ENCODE results near the gene GPR12. TPM values are rescaled to one million over a fixed set of nuclear protein-coding genes. Genes with fewer than 3 reads are reported as not detected.

The GPR12 gene
- total and polyA plus RNA-seq, 2 experiments from 2014 or later: not detected

DNA sequence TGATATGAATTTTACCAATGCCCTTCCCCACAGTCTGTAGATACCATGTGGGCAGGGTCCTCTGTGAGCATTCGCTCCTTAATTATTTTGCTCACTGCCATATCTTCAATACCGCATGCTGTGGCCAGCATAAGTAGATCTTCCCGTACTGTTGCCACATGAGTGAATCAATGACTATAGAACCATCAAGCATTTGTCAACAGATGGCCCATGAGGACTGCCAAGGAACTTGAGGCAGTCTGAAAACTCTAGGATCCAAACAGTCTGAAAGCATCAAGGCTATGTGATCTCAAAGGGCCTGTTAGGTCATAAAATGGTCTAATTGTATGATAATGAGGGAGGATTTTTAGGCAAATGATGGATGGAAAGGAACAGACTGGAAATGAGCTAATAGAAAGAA is 27.4 kb upstream of the GPR12 start:
- 88% methylated on average over 3 of the region's 3 CpGs for WGBS (ENCODE audit: low lambda C conversion rate, missing lambda C conversion rate)
- H2AFZ ChIP-seq: no peak overlapping the region

DNA sequence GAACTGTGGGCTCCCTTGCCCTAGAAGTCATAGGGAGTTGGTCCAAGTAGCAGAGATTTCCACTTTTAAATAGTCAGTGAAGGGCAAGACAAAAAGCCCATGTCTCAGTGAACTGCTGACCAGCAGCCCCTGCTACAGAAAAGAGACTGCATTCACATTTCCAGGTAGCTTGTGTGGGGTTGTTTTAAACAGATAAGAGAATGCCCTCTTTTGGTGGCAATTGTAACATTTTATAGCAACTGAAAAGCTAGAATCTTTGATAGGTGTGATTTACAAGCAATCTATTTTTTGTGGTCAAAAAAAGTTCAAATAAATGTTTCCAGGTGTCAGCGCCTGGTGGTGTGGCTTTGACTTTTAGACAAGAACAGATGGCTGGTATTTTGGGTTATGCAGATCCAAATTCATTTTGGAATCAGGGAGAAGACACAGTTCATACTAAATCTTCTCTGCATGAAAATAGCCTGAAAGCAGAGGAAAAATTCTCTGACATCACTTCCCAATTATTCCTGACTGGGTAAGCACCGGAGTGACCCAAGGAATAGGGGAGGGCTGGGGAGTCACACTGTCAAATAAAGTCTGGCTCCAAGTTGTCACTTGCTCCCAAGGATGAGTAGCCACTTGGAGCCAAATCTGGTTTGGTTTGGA is 26.2 kb upstream of the GPR12 start:
- Histone ChIP-seq H3K36me3 (replicated peaks; ENCODE audit: insufficient read depth, low read depth) (no peaks in the 10 kb centered on the region), H3K4me3 (no peak overlapping the region), H3K27ac (no peak overlapping the region), H3K27me3 (peaks cover 57% of the 10 kb centered on the region), H3K4me1 (ENCODE audit: insufficient read depth) (no peaks in the 10 kb centered on the region), H3K9me2 (replicated peaks; ENCODE audit: insufficient read depth) (no peaks in the 10 kb centered on the region), H4K20me1 (ENCODE audit: insufficient read depth, poor library complexity, severe bottlenecking) (no peaks in the 10 kb centered on the region), H2AFZ (no peak overlapping the region), H3K4me2 (no peak overlapping the region), H3K79me2 (no peaks in the 10 kb centered on the region), H3K9me3 (ENCODE audit: low read depth) (no peaks in the 10 kb centered on the region)
- TF ChIP-seq EZH2 (IDR thresholded peaks at IDR 0.05; ENCODE audit: borderline replicate concordance) (no peak), EZH2phosphoT487 (IDR thresholded peaks at IDR 0.05; ENCODE audit: low read depth, severe bottlenecking, unreplicated experiment) (no peak)
- TF ChIP-seq, protein P1, sequence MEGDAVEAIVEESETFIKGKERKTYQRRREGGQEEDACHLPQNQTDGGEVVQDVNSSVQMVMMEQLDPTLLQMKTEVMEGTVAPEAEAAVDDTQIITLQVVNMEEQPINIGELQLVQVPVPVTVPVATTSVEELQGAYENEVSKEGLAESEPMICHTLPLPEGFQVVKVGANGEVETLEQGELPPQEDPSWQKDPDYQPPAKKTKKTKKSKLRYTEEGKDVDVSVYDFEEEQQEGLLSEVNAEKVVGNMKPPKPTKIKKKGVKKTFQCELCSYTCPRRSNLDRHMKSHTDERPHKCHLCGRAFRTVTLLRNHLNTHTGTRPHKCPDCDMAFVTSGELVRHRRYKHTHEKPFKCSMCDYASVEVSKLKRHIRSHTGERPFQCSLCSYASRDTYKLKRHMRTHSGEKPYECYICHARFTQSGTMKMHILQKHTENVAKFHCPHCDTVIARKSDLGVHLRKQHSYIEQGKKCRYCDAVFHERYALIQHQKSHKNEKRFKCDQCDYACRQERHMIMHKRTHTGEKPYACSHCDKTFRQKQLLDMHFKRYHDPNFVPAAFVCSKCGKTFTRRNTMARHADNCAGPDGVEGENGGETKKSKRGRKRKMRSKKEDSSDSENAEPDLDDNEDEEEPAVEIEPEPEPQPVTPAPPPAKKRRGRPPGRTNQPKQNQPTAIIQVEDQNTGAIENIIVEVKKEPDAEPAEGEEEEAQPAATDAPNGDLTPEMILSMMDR (IDR thresholded peaks at IDR 0.05; ENCODE audit: poor library complexity): no peak
- DNase-seq (ENCODE audit: low spot score): no peak
- WGBS (ENCODE audit: low lambda C conversion rate, missing lambda C conversion rate): 93% methylated on average over 2 of the region's 2 CpGs

More for the DNA sequence above, 27.4 kb upstream of the GPR12 start:
- TF ChIP-seq EZH2 (IDR thresholded peaks at IDR 0.05; ENCODE audit: borderline replicate concordance) (no peak), EZH2phosphoT487 (IDR thresholded peaks at IDR 0.05; ENCODE audit: low read depth, severe bottlenecking, unreplicated experiment) (no peak)
- TF ChIP-seq, protein P1 (IDR thresholded peaks at IDR 0.05; ENCODE audit: poor library complexity): no peak
- Histone ChIP-seq H3K4me1 (ENCODE audit: insufficient read depth) (no peaks in the 10 kb centered on the region), H3K9me2 (replicated peaks; ENCODE audit: insufficient read depth) (no peaks in the 10 kb centered on the region), H3K4me3 (no peak overlapping the region), H3K36me3 (replicated peaks; ENCODE audit: insufficient read depth, low read depth) (no peaks in the 10 kb centered on the region), H3K79me2 (no peaks in the 10 kb centered on the region), H3K27me3 (peaks cover 51% of the 10 kb centered on the region), H3K27ac (no peak overlapping the region), H3K4me2 (no peak overlapping the region), H4K20me1 (ENCODE audit: insufficient read depth, poor library complexity, severe bottlenecking) (no peaks in the 10 kb centered on the region), H3K9me3 (ENCODE audit: low read depth) (no peaks in the 10 kb centered on the region)
- no peak for DNase-seq (ENCODE audit: low spot score)

DNA sequence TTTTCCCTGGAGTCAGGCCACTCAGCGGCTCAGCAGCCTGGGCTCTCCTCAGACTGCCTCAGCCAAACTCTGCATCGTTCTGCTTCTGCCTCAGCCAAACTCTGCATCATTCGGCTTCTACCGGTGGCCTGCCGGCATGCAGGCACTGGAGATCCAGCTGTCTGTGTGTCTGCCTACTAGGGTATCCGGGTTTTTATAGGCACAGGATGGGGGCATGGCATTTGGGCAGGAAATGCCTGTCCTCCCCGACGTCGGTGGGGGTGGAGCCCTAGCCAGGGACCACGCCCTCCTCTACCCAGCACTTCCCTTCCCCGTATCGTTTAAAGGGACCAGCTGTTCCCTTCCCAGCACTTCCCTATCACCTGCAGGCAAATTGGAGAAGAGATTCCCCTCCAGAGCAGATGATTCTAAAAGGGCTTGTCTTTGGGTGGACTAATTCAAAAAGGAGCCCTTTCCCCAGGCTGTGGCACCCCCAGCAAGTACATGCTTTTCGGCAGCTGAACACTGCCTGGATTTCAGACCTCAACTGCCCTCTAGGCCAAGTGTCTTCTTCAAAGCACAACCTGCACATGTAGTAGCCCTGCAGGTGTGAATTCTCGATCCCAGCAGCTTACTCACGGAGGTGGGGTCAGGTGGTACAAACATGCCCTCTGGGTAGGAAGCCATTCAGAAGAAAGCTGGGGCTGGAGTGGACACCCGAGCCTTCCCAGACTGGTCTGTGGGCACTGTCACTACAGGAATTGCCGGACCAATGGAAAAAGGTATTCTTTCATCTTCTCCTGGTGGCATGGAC is 25.4 kb upstream of the GPR12 start:
- Histone ChIP-seq H3K4me3 (no peak overlapping the region), H3K9me2 (replicated peaks; ENCODE audit: insufficient read depth) (no peaks in the 10 kb centered on the region), H3K9me3 (ENCODE audit: low read depth) (no peaks in the 10 kb centered on the region), H3K4me1 (ENCODE audit: insufficient read depth) (no peaks in the 10 kb centered on the region), H3K36me3 (replicated peaks; ENCODE audit: insufficient read depth, low read depth) (no peaks in the 10 kb centered on the region), H3K79me2 (no peaks in the 10 kb centered on the region), H3K4me2 (peak overlapping the region; percentile 32), H2AFZ (no peak overlapping the region), H4K20me1 (ENCODE audit: insufficient read depth, poor library complexity, severe bottlenecking) (no peaks in the 10 kb centered on the region), H3K27me3 (peaks cover 57% of the 10 kb centered on the region), H3K27ac (no peak overlapping the region)
- no peak for DNase-seq (ENCODE audit: low spot score)
- 28% methylated on average over 17 of the region's 17 CpGs for WGBS (ENCODE audit: low lambda C conversion rate, missing lambda C conversion rate)
- TF ChIP-seq EZH2phosphoT487 (IDR thresholded peaks at IDR 0.05; ENCODE audit: low read depth, severe bottlenecking, unreplicated experiment): no peak
- no peak for TF ChIP-seq EZH2 (IDR thresholded peaks at IDR 0.05; ENCODE audit: borderline replicate concordance)
- TF ChIP-seq, protein P1 (IDR thresholded peaks at IDR 0.05; ENCODE audit: poor library complexity): no peak
